GM12872 (cell line): Measurements from ENCODE around the gene FAM120AOS.

Experiments
- TF ChIP-seq, protein P1 (sequence below): IDR thresholded peaks from 3 replicates; pipeline ENCODE4 v1.5.1; 2011; ENCODE audit warnings: low read depth, mild to moderate bottlenecking, low read length, moderate library complexity; ENCODE audit not compliant: insufficient read depth

Gene FAM120AOS

DNA sequence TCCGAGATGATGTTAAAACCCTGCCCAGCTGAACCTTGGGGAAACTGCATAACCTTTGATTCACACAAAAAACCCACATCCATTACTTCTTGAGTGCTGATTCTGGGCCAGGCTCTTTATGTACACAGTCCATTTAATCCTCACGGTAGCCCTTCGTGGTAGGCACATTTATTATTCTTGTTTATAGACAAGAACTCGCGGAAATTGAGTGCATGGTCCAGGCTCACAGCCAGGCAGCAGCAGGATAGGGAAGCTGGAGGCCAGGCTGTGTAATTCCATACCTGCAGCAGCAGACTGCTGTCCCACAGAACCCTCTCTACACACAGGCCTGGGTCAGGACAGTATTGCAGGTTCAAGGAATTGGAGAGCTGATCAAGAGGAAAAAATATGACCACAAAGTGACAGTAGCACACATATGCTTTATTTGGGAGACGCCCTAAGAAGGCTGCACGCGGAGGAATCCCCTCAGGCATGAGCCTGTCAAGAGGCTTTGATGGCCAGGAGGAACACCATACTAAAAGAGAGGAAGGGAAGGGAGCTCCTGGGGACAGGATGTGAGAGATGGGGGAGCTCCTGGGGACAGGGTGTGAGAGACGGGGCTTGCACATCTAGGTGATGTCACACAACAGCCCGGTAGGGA is 30.3 kb downstream of the FAM120AOS start:
- TF ChIP-seq, protein P1, sequence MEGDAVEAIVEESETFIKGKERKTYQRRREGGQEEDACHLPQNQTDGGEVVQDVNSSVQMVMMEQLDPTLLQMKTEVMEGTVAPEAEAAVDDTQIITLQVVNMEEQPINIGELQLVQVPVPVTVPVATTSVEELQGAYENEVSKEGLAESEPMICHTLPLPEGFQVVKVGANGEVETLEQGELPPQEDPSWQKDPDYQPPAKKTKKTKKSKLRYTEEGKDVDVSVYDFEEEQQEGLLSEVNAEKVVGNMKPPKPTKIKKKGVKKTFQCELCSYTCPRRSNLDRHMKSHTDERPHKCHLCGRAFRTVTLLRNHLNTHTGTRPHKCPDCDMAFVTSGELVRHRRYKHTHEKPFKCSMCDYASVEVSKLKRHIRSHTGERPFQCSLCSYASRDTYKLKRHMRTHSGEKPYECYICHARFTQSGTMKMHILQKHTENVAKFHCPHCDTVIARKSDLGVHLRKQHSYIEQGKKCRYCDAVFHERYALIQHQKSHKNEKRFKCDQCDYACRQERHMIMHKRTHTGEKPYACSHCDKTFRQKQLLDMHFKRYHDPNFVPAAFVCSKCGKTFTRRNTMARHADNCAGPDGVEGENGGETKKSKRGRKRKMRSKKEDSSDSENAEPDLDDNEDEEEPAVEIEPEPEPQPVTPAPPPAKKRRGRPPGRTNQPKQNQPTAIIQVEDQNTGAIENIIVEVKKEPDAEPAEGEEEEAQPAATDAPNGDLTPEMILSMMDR, result no peak

DNA sequence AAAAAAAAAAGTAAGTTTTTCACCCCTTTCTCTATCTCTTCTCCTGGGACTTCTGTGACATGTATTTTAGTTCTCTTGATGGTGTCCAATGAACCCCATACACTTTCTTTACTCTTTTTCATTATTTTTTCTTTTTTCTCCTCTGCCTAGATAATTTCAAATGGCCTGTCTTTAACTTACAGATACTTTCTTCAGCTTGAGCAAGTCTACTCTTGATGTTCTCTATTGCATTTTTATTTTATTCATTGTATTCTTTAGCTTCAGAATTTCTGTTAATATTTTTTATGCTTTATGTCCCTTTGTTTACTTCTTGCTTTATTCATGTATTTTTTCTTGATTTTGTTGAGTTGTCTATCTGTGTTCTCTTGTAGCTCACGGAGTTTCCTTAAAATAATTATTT is 34.4 kb downstream of the FAM120AOS start:
- TF ChIP-seq, protein P1, result no peak

DNA sequence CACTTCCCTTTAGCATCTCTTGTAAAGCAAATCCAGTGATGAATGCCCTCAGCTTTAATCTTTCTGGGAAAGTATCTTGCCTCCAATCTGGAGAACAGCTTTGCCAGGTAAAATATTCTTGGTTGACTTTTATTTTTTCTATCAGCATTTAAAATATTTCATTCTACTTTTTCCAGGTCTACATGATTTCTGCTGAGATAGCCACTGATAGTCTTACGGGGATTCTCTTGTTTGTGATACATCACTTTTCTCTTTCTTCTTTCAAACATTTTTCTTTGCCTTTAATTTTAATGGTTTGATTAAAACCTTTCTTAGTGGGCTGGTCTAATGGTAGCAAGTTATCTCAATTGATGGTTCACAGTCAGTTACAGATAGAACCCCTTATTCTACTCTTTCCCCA is 35.8 kb downstream of the FAM120AOS start:
- TF ChIP-seq, protein P1, result no peak

DNA sequence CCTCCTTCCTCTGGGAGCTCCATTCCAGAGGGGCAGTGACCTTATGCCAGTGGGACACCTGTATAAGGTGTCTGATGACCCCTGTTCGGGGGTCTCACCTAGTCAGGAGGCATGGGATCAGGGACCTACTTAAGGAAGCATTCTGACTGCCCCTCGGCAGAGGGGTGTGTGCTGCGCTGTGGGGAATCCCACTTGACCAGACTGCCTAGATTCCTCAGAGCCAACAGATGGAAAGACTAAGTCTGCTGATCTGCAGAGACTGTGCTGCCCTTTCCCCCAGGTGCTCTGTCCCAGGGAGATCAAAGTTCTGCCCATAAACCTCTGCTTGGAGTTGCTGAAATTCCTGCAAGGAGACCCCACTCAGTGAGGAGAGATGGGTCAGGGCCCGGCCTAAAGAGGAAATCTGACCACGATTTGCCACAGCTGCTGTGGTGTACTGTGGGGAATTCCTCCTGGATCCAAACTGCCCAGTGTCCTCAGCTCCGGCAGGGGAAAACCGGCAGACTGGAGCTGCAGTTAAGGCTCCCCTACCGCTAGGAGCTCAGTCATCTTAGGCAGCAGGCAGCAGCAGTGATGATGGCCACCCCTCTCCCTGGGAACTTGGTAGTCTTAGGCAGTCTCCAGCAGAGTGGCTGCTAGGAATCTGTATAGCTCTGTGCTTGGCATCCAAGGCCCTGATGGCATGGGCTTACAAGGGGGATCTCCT is 36.7 kb downstream of the FAM120AOS start:
- TF ChIP-seq, protein P1, result no peak

DNA sequence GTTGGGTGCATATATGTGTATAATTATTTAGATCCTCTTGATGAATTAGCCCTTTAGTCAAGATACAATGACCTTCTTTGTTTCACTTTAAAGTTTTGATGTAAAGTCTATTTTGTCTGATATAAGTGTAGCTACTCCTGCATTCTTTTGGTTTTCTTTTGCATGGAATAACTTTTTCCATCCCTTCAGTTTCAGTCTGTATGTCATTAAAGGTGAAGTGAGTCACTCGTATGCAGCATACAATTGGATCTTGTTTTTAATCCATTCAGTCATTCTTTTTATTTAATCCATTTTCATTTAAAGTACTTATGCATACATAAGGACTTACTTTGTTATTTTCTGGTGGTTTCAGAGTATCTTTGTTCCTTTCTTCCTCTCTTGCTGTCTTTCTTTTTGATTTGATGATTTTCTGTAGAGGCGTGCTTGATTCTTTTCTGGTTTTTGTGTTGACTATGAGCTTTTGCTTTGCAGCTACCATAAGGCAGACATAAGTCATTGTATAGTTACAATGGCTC is 38.1 kb downstream of the FAM120AOS start:
- TF ChIP-seq, protein P1, result no peak

DNA sequence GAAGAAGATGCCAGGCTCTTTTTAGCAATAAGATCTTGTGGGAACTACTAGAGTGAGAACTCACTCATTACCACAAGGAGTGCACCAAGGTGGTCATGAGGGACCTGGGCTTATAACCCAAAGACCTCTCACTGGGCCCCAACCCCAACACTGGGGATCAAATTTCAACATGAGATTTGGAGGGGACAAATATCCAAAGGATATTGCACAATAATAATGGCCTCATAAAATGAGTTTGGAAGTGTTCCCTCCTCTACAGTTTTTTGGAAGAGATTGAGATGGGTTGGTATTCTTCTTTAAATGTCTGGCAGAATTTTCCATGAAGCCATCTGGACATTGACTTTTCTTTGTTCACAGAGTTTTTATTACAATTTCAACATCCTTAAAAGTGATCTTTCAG is 39.9 kb downstream of the FAM120AOS start:
- TF ChIP-seq, protein P1, result no peak

DNA sequence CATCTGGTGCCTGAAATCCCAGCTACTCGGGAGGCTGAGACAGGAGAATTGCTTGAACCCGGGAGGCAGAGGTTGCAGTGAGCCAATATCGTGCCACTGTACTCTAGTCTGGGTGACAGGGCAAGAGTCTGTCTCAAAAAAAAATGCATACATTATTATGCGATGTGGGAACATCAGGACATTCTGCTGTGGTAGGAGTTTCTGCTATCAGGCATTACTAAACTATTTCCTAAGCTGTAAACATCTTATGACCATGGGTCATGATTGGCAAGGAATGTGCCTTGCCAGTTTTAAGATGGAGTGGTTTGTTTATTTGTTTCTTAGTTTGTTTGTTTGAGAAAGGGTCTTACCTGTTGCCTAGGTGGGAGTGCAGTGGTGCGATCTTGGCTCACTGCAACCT is 47.0 kb downstream of the FAM120AOS start:
- TF ChIP-seq, protein P1, result no peak
